ENCODE results near the gene TIMM22. TPM values are rescaled to one million over a fixed set of nuclear protein-coding genes. Genes with fewer than 3 reads are reported as not detected.

TIMM22 gene
- polyA plus RNA-seq, 2 of the 4 experiments (the other 2 are of a cell fraction), result 15.8 to 21.3 TPM

GRCh38 chr17:1001640-1002411, 4.9 kb downstream of the TIMM22 start:
- Histone ChIP-seq H3K4me1 (peaks cover 13% of the 10 kb centered on the region), H3K9me3 (no peaks in the 10 kb centered on the region), H3K4me2 (no peak overlapping the region), H3K4me3 (no peak overlapping the region), H3K27ac (no peak overlapping the region)
- no peak for DNase-seq (ENCODE audit: low read depth in 1 of 2, low spot score in 1 of 2)
- TF ChIP-seq EHMT2 (IDR thresholded peaks at IDR 0.05; ENCODE audit: low read depth) (no peak), MYC (IDR thresholded peaks at IDR 0.05; ENCODE audit: borderline replicate concordance, low read length) (no peak), MAZ (IDR thresholded peaks at IDR 0.05; ENCODE audit: borderline replicate concordance, low read depth, low read length) (no peak)
- TF ChIP-seq, protein P1, sequence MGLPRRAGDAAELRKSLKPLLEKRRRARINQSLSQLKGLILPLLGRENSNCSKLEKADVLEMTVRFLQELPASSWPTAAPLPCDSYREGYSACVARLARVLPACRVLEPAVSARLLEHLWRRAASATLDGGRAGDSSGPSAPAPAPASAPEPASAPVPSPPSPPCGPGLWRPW (IDR thresholded peaks at IDR 0.05), result no peak
- 87% methylated on average over 18 of the region's 18 CpGs for WGBS (ENCODE audit: missing lambda C conversion rate)
- FAIRE-seq, result no peak
- no peak for ATAC-seq
- ChIA-PET CTCF (interaction anchor here (0.9 to 8.3 kb wide), 13 partner anchors 9 to 590 kb away, joined by 3 to 121 read pairs (median 5); partner anchors contain the start of genes NXN and VPS53), POLR2A (no interaction called here)

- H3K4me1 ChIP-seq, result peaks cover 13% of the 10 kb centered on the region
- no peak overlapping the region for H3K4me2 ChIP-seq
- POLR2A ChIA-PET, result no interaction called here
Observed at GRCh38 chr17:1002412-1002753, 5.5 kb downstream of the TIMM22 start.

GRCh38 chr17:1002771-1003555, 6.0 kb downstream of the TIMM22 start:
- Histone ChIP-seq H3K4me3 (no peak overlapping the region), H3K9me3 (no peaks in the 10 kb centered on the region), H3K27ac (no peak overlapping the region), H3K4me2 (no peak overlapping the region), H3K4me1 (peaks cover 11% of the 10 kb centered on the region)
- ChIA-PET POLR2A (no interaction called here), CTCF (interaction anchor here (0.5 to 8.3 kb wide), 5 partner anchors 20 to 82 kb away, joined by 3 to 121 read pairs (median 3); partner anchors contain the start of gene NXN)
- DNase-seq (ENCODE audit: low read depth in 1 of 2, low spot score in 1 of 2) (no peak), ATAC-seq (no peak), FAIRE-seq (no peak)
- 83% methylated on average over 19 of the region's 19 CpGs for WGBS (ENCODE audit: missing lambda C conversion rate)
- TF ChIP-seq HEYL (CRISPR knock-in tag; IDR thresholded peaks at IDR 0.05), result no peak
- TF ChIP-seq BCL3 (IDR thresholded peaks at IDR 0.05), result no peak
- TF ChIP-seq, protein P2, sequence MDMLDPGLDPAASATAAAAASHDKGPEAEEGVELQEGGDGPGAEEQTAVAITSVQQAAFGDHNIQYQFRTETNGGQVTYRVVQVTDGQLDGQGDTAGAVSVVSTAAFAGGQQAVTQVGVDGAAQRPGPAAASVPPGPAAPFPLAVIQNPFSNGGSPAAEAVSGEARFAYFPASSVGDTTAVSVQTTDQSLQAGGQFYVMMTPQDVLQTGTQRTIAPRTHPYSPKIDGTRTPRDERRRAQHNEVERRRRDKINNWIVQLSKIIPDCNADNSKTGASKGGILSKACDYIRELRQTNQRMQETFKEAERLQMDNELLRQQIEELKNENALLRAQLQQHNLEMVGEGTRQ (IDR thresholded peaks at IDR 0.05), result no peak
- no peak for TF ChIP-seq RCOR1 (IDR thresholded peaks at IDR 0.05; ENCODE audit: low read depth, low read length)
- TF ChIP-seq FOXS1 (CRISPR knock-in tag; IDR thresholded peaks at IDR 0.05), result no peak
- TF ChIP-seq ZFP36 (IDR thresholded peaks at IDR 0.05; ENCODE audit: borderline replicate concordance, partially characterized antibody), result no peak
- no peak for TF ChIP-seq POLR2A (IDR thresholded peaks at IDR 0.05; ENCODE audit: low read length)
- TF ChIP-seq REST (IDR thresholded peaks at IDR 0.05), result no peak
- TF ChIP-seq FOSB (CRISPR knock-in tag; IDR thresholded peaks at IDR 0.05), result no peak

More at GRCh38 chr17:1002412-1002753, 5.5 kb downstream of the TIMM22 start:
- CTCF ChIA-PET, result interaction anchor here (1.1 to 8.3 kb wide), 4 partner anchors 12 to 56 kb away, joined by 3 to 121 read pairs (median 26); partner anchors contain the start of gene NXN
- DNase-seq (ENCODE audit: low read depth in 1 of 2, low spot score in 1 of 2) (no peak), ATAC-seq (no peak), FAIRE-seq (peak; percentile 18)
- H3K27ac ChIP-seq, result no peak overlapping the region
- no peak overlapping the region for H3K4me3 ChIP-seq
- no peaks in the 10 kb centered on the region for H3K9me3 ChIP-seq
- WGBS (ENCODE audit: missing lambda C conversion rate), result 89% methylated on average over 4 of the region's 4 CpGs
- 0 out of 2 replicates have a peak, but pooled peaks have one; percentile 81 for TF ChIP-seq POLR2AphosphoS2 (conservative IDR thresholded peaks at IDR 0.05; ENCODE audit: low read length)
- TF ChIP-seq REST (IDR thresholded peaks at IDR 0.05), result 0 out of 2 replicates have a peak, but pooled peaks have one; percentile 3
- TF ChIP-seq NR3C1 (IDR thresholded peaks at IDR 0.05), result no peak
